ENCODE measurements around the gene ATP5MK. TPM values are rescaled to one million over a fixed set of nuclear protein-coding genes. Genes with fewer than 3 reads are reported as not detected.

Gene ATP5MK
- total and polyA plus RNA-seq, 2 of the 8 experiments (the other 6 are each of a cell fraction or from before 2014, with no cell fraction given) = 280 to 312 TPM

DNA sequence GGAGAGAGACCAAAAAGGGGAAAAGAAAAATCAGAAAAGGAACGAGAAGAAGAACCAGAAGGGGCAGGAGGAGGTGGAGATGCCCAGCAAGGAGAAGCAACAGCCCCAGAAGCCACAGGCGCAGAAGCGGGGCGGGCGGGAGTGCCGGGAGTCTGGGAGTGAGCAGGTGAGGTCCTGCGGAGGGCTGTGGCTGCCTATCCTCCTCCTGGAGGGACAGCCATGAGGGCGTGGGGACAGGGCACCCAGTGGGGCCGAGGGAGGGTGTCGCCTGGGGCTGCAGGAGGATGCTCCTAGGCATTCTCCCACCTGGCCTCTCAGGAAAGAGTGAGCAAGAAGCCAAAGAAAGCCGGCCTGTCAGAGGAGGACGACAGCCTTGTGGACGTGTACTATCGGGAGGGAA lies 44.1 kb upstream of the ATP5MK start (continued):
- TF ChIP-seq, protein P1, sequence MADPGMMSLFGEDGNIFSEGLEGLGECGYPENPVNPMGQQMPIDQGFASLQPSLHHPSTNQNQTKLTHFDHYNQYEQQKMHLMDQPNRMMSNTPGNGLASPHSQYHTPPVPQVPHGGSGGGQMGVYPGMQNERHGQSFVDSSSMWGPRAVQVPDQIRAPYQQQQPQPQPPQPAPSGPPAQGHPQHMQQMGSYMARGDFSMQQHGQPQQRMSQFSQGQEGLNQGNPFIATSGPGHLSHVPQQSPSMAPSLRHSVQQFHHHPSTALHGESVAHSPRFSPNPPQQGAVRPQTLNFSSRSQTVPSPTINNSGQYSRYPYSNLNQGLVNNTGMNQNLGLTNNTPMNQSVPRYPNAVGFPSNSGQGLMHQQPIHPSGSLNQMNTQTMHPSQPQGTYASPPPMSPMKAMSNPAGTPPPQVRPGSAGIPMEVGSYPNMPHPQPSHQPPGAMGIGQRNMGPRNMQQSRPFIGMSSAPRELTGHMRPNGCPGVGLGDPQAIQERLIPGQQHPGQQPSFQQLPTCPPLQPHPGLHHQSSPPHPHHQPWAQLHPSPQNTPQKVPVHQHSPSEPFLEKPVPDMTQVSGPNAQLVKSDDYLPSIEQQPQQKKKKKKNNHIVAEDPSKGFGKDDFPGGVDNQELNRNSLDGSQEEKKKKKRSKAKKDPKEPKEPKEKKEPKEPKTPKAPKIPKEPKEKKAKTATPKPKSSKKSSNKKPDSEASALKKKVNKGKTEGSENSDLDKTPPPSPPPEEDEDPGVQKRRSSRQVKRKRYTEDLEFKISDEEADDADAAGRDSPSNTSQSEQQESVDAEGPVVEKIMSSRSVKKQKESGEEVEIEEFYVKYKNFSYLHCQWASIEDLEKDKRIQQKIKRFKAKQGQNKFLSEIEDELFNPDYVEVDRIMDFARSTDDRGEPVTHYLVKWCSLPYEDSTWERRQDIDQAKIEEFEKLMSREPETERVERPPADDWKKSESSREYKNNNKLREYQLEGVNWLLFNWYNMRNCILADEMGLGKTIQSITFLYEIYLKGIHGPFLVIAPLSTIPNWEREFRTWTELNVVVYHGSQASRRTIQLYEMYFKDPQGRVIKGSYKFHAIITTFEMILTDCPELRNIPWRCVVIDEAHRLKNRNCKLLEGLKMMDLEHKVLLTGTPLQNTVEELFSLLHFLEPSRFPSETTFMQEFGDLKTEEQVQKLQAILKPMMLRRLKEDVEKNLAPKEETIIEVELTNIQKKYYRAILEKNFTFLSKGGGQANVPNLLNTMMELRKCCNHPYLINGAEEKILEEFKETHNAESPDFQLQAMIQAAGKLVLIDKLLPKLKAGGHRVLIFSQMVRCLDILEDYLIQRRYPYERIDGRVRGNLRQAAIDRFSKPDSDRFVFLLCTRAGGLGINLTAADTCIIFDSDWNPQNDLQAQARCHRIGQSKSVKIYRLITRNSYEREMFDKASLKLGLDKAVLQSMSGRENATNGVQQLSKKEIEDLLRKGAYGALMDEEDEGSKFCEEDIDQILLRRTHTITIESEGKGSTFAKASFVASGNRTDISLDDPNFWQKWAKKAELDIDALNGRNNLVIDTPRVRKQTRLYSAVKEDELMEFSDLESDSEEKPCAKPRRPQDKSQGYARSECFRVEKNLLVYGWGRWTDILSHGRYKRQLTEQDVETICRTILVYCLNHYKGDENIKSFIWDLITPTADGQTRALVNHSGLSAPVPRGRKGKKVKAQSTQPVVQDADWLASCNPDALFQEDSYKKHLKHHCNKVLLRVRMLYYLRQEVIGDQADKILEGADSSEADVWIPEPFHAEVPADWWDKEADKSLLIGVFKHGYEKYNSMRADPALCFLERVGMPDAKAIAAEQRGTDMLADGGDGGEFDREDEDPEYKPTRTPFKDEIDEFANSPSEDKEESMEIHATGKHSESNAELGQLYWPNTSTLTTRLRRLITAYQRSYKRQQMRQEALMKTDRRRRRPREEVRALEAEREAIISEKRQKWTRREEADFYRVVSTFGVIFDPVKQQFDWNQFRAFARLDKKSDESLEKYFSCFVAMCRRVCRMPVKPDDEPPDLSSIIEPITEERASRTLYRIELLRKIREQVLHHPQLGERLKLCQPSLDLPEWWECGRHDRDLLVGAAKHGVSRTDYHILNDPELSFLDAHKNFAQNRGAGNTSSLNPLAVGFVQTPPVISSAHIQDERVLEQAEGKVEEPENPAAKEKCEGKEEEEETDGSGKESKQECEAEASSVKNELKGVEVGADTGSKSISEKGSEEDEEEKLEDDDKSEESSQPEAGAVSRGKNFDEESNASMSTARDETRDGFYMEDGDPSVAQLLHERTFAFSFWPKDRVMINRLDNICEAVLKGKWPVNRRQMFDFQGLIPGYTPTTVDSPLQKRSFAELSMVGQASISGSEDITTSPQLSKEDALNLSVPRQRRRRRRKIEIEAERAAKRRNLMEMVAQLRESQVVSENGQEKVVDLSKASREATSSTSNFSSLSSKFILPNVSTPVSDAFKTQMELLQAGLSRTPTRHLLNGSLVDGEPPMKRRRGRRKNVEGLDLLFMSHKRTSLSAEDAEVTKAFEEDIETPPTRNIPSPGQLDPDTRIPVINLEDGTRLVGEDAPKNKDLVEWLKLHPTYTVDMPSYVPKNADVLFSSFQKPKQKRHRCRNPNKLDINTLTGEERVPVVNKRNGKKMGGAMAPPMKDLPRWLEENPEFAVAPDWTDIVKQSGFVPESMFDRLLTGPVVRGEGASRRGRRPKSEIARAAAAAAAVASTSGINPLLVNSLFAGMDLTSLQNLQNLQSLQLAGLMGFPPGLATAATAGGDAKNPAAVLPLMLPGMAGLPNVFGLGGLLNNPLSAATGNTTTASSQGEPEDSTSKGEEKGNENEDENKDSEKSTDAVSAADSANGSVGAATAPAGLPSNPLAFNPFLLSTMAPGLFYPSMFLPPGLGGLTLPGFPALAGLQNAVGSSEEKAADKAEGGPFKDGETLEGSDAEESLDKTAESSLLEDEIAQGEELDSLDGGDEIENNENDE (IDR thresholded peaks at IDR 0.05; ENCODE audit: insufficient replicate concordance, low read length) = no peak
- no peak for TF ChIP-seq GTF2F1 (IDR thresholded peaks at IDR 0.05; ENCODE audit: borderline replicate concordance, low read depth, low read length)
- no peak for TF ChIP-seq MAFK (IDR thresholded peaks at IDR 0.05; ENCODE audit: low read depth, low read length)
- no peak for TF ChIP-seq NANOG (IDR thresholded peaks at IDR 0.05; ENCODE audit: insufficient read depth, low read depth, low read length, poor library complexity, severe bottlenecking)
- TF ChIP-seq EZH2 (IDR thresholded peaks at IDR 0.05; ENCODE audit: low read depth, low read length, severe bottlenecking) = no peak
- TF ChIP-seq EGR1 (IDR thresholded peaks at IDR 0.05; ENCODE audit: borderline replicate concordance, low read depth, low read length) = no peak
- no peak for TF ChIP-seq KDM5A (IDR thresholded peaks at IDR 0.05; ENCODE audit: low read length)
- TF ChIP-seq, protein P2, sequence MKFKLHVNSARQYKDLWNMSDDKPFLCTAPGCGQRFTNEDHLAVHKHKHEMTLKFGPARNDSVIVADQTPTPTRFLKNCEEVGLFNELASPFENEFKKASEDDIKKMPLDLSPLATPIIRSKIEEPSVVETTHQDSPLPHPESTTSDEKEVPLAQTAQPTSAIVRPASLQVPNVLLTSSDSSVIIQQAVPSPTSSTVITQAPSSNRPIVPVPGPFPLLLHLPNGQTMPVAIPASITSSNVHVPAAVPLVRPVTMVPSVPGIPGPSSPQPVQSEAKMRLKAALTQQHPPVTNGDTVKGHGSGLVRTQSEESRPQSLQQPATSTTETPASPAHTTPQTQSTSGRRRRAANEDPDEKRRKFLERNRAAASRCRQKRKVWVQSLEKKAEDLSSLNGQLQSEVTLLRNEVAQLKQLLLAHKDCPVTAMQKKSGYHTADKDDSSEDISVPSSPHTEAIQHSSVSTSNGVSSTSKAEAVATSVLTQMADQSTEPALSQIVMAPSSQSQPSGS (IDR thresholded peaks at IDR 0.05; ENCODE audit: low read length) = no peak
- no peak for TF ChIP-seq POLR2AphosphoS5 (IDR thresholded peaks at IDR 0.05; ENCODE audit: low read depth, low read length)
- TF ChIP-seq SUZ12 (IDR thresholded peaks at IDR 0.05; ENCODE audit: low read length) = no peak

Measured in H1 (cell line).